ENCODE results near the gene HPSE2.

HPSE2 gene

GRCh38 chr10:98410135-98410743 is 825.4 kb downstream of the HPSE2 start:
- H3K27ac ChIP-seq (ENCODE audit: low read length), result no peak overlapping the region
- H3K27me3 ChIP-seq (ENCODE audit: insufficient read depth, low read length, poor library complexity), result no peaks in the 10 kb centered on the region
- H3K4me3 ChIP-seq (ENCODE audit: low read depth in 1 of 2, low read length in 2 of 2), result no peak overlapping the region
- ATAC-seq (ENCODE audit: insufficient read depth, low read depth) (no peak), DNase-seq (no peak)
- no peaks in the 10 kb centered on the region; the same call in none of the 2 replicates for H4K20me1 ChIP-seq (ENCODE audit: insufficient read depth, low read length)
- TF ChIP-seq CTCF (IDR thresholded peaks at IDR 0.05; ENCODE audit: borderline replicate concordance, extremely low read depth, low read length, poor library complexity, severe bottlenecking), result no peak
- TF ChIP-seq EZH2 (IDR thresholded peaks at IDR 0.05; ENCODE audit: borderline replicate concordance, low read depth, low read length, severe bottlenecking), result no peak
- no peak overlapping the region for H2AFZ ChIP-seq (ENCODE audit: low read depth, low read length)
- no peaks in the 10 kb centered on the region for H3K79me2 ChIP-seq (ENCODE audit: insufficient read depth, low read length)
- peaks cover 13% of the 10 kb centered on the region for H3K4me1 ChIP-seq (ENCODE audit: insufficient read depth, low read length)
- no peaks in the 10 kb centered on the region for H3K9me3 ChIP-seq (ENCODE audit: insufficient read depth, low read length, severe bottlenecking)
- no peak overlapping the region for H3K9ac ChIP-seq (ENCODE audit: low read depth, low read length)
- H3K36me3 ChIP-seq (ENCODE audit: insufficient read depth, low read length), result no peaks in the 10 kb centered on the region
- H3K4me2 ChIP-seq (ENCODE audit: insufficient read depth, low read length), result no peak overlapping the region

DNA sequence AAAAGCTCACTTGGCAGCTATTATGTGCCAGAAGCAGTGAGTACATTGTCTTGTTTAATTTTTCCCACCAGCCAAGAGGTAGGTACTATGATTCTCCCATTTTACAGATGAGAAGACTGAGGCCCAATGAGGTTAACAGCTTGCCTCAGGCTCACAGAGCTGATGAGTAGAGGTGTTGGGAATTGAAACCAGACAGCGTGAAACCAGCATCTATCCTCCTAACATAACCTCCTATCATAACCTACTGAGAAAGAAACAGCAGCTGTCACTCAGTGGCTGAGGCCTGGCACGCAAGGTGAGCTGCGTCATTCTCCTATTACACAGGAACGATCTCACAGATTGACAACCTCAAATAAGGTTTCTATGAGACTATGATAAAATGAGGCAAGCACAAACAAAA is 826.9 kb downstream of the HPSE2 start:
- Histone ChIP-seq H3K9me3 (ENCODE audit: insufficient read depth, low read length, severe bottlenecking) (no peaks in the 10 kb centered on the region), H3K4me1 (ENCODE audit: insufficient read depth, low read length) (no peaks in the 10 kb centered on the region; the same call in 1 of the 2 replicates), H3K36me3 (ENCODE audit: insufficient read depth, low read length) (no peaks in the 10 kb centered on the region), H3K27ac (ENCODE audit: low read length) (no peak overlapping the region), H3K9ac (ENCODE audit: low read depth, low read length) (no peak overlapping the region), H3K4me3 (ENCODE audit: low read depth in 1 of 2, low read length in 2 of 2) (no peak overlapping the region), H3K4me2 (ENCODE audit: insufficient read depth, low read length) (no peak overlapping the region), H3K79me2 (ENCODE audit: insufficient read depth, low read length) (no peaks in the 10 kb centered on the region), H4K20me1 (ENCODE audit: insufficient read depth, low read length) (no peaks in the 10 kb centered on the region; the same call in none of the 2 replicates), H3K27me3 (ENCODE audit: insufficient read depth, low read length, poor library complexity) (no peaks in the 10 kb centered on the region), H2AFZ (ENCODE audit: low read depth, low read length) (no peak overlapping the region)
- TF ChIP-seq EZH2 (IDR thresholded peaks at IDR 0.05; ENCODE audit: borderline replicate concordance, low read depth, low read length, severe bottlenecking), result no peak
- no peak for TF ChIP-seq CTCF (IDR thresholded peaks at IDR 0.05; ENCODE audit: borderline replicate concordance, extremely low read depth, low read length, poor library complexity, severe bottlenecking)
- DNase-seq (no peak), ATAC-seq (ENCODE audit: insufficient read depth, low read depth) (no peak)

- ATAC-seq (ENCODE audit: insufficient read depth, low read depth) (no peak), DNase-seq (no peak)
- Histone ChIP-seq H3K9ac (ENCODE audit: low read depth, low read length) (no peak overlapping the region), H3K4me1 (ENCODE audit: insufficient read depth, low read length) (no peaks in the 10 kb centered on the region), H3K4me3 (ENCODE audit: low read depth in 1 of 2, low read length in 2 of 2) (no peak overlapping the region), H4K20me1 (ENCODE audit: insufficient read depth, low read length) (no peaks in the 10 kb centered on the region; the same call in none of the 2 replicates), H2AFZ (ENCODE audit: low read depth, low read length) (no peak overlapping the region), H3K27me3 (ENCODE audit: insufficient read depth, low read length, poor library complexity) (no peaks in the 10 kb centered on the region), H3K4me2 (ENCODE audit: insufficient read depth, low read length) (no peak overlapping the region), H3K27ac (ENCODE audit: low read length) (no peak overlapping the region), H3K36me3 (ENCODE audit: insufficient read depth, low read length) (no peaks in the 10 kb centered on the region), H3K79me2 (ENCODE audit: insufficient read depth, low read length) (no peaks in the 10 kb centered on the region), H3K9me3 (ENCODE audit: insufficient read depth, low read length, severe bottlenecking) (no peaks in the 10 kb centered on the region)
- no peak for TF ChIP-seq CTCF (IDR thresholded peaks at IDR 0.05; ENCODE audit: borderline replicate concordance, extremely low read depth, low read length, poor library complexity, severe bottlenecking)
- no peak for TF ChIP-seq EZH2 (IDR thresholded peaks at IDR 0.05; ENCODE audit: borderline replicate concordance, low read depth, low read length, severe bottlenecking)
These were observed 827.9 kb downstream of the HPSE2 start for GRCh38 chr10:98407744-98408241.

Data from DND-41 (cell line).